ENCODE measurements around the gene DIS3L. TPM values are rescaled to one million over a fixed set of nuclear protein-coding genes. Genes with fewer than 3 reads are reported as not detected.

The DIS3L gene
- total RNA-seq, 1 experiment from 2014 or later = 31.1 TPM

GRCh38 chr15:66249605-66250174, 43.7 kb upstream of the DIS3L start:
- no peaks in the 10 kb centered on the region for H3K36me3 ChIP-seq (ENCODE audit: control insufficient read depth, insufficient read depth, low read length)
- H3K4me3 ChIP-seq (ENCODE audit: low read depth in 2 of 2, low read length in 2 of 2) = no peak overlapping the region
- H3K4me1 ChIP-seq (ENCODE audit: control insufficient read depth, insufficient read depth, low read length) = peaks cover 3% of the 10 kb centered on the region; the same call in 1 of the 2 replicates
- in situ Hi-C loops (cut with HindIII; ENCODE audit: low pct_unique_long_range_greater_than_20kb, low sequenced_read_pairs) (no loop called here), intact Hi-C loops (cut with micrococcal nuclease; ENCODE audit: unreplicated experiment) (no loop called here)
- no peak for TF ChIP-seq SIN3A (IDR thresholded peaks at IDR 0.05; ENCODE audit: borderline replicate concordance, insufficient read depth, low read depth, low read length)
- TF ChIP-seq POLR2AphosphoS5 (IDR thresholded peaks at IDR 0.05; ENCODE audit: low read depth, low read length) = no peak
- TF ChIP-seq, protein P1, sequence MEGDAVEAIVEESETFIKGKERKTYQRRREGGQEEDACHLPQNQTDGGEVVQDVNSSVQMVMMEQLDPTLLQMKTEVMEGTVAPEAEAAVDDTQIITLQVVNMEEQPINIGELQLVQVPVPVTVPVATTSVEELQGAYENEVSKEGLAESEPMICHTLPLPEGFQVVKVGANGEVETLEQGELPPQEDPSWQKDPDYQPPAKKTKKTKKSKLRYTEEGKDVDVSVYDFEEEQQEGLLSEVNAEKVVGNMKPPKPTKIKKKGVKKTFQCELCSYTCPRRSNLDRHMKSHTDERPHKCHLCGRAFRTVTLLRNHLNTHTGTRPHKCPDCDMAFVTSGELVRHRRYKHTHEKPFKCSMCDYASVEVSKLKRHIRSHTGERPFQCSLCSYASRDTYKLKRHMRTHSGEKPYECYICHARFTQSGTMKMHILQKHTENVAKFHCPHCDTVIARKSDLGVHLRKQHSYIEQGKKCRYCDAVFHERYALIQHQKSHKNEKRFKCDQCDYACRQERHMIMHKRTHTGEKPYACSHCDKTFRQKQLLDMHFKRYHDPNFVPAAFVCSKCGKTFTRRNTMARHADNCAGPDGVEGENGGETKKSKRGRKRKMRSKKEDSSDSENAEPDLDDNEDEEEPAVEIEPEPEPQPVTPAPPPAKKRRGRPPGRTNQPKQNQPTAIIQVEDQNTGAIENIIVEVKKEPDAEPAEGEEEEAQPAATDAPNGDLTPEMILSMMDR (IDR thresholded peaks at IDR 0.05) = no peak
- TF ChIP-seq TCF7L2 (IDR thresholded peaks at IDR 0.05; ENCODE audit: low read depth, low read length) = no peak
- TF ChIP-seq REST (IDR thresholded peaks at IDR 0.05; ENCODE audit: insufficient read depth in 1 of 2, low read depth in 2 of 2, low read length in 1 of 2) = no peak
- POLR2A ChIA-PET = no interaction called here
- BruUV-seq (replicated peaks) = no TSS peak
- H3K27ac ChIP-seq (ENCODE audit: low read length) = no peak overlapping the region
- ATAC-seq = no peak
- no peak for DNase-seq (ENCODE audit: low read depth, low spot score)
- no peaks in the 10 kb centered on the region for H3K9me3 ChIP-seq (ENCODE audit: control insufficient read depth, insufficient read depth, low read depth, low read length)
- peaks cover 19% of the 10 kb centered on the region for H3K27me3 ChIP-seq (ENCODE audit: control insufficient read depth, insufficient read depth, low read length)
- CTCF ChIA-PET = no interaction called here

GRCh38 chr15:66251065-66251789, 42.1 kb upstream of the DIS3L start:
- in situ Hi-C loops (cut with HindIII; ENCODE audit: low pct_unique_long_range_greater_than_20kb, low sequenced_read_pairs) = no loop called here
- no peak for TF ChIP-seq TCF7L2 (IDR thresholded peaks at IDR 0.05; ENCODE audit: low read depth, low read length)
- no peak for TF ChIP-seq SIN3A (IDR thresholded peaks at IDR 0.05; ENCODE audit: borderline replicate concordance, insufficient read depth, low read depth, low read length)
- no peak for TF ChIP-seq POLR2AphosphoS5 (IDR thresholded peaks at IDR 0.05; ENCODE audit: low read depth, low read length)
- TF ChIP-seq, protein P1 (IDR thresholded peaks at IDR 0.05) = no peak
- TF ChIP-seq REST (IDR thresholded peaks at IDR 0.05; ENCODE audit: insufficient read depth in 1 of 2, low read depth in 2 of 2, low read length in 1 of 2) = no peak
- Histone ChIP-seq H3K9me3 (ENCODE audit: control insufficient read depth, insufficient read depth, low read depth, low read length) (no peaks in the 10 kb centered on the region), H3K4me1 (ENCODE audit: control insufficient read depth, insufficient read depth, low read length) (peaks cover 5% of the 10 kb centered on the region; the same call in 1 of the 2 replicates), H3K27me3 (ENCODE audit: control insufficient read depth, insufficient read depth, low read length) (peaks cover 18% of the 10 kb centered on the region), H3K27ac (ENCODE audit: low read length) (no peak overlapping the region), H3K4me3 (ENCODE audit: low read depth in 2 of 2, low read length in 2 of 2) (no peak overlapping the region), H3K36me3 (ENCODE audit: control insufficient read depth, insufficient read depth, low read length) (no peaks in the 10 kb centered on the region)
- ATAC-seq (no peak), DNase-seq (ENCODE audit: low read depth, low spot score) (no peak)
- intact Hi-C loops (cut with micrococcal nuclease; ENCODE audit: unreplicated experiment) = no loop called here
- BruUV-seq (replicated peaks) = no TSS peak
- ChIA-PET POLR2A (interaction anchor here (0.5 kb wide), 2 partner anchors 13 to 1271 kb away, joined by 4 to 14 read pairs; no protein-coding TSS in a partner anchor), CTCF (interaction anchor here (0.7 kb wide), 1 partner anchor 176 kb away, joined by 4 read pairs; no protein-coding TSS in a partner anchor)

Measured in Panc1 (cell line).